ENCODE results near the gene TPX2.

The TPX2 gene

DNA sequence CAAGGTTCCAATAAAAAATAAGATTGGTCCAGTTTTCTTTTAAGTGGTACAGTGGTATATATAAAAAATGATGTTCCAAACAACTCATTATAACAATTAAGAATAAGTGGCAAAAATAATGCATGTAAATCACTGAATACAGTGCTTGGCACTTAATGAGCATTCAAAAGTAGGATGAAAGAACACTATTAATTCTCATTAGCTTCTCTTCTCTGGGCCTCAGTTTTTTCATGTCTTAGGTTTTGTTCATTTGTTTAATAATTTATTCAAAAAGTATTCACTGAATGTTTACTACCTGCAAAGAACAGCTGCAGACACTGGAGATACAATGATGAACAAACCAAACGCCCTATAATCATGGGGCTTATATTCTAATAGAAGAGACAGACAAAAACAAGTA, 37.5 kb upstream of the TPX2 start:
- H3K4me1 Mint-ChIP-seq, result peaks cover 75% of the 10 kb centered on the region
- H3K27ac Mint-ChIP-seq, result peak overlapping the region; percentile 82
- H3K27me3 Mint-ChIP-seq, result no peaks in the 10 kb centered on the region
- DNase-seq (no peak), ATAC-seq (no peak)
- H3K36me3 Mint-ChIP-seq (ENCODE audit: low read depth), result peaks cover 72% of the 10 kb centered on the region
- H3K9me3 Mint-ChIP-seq, result no peaks in the 10 kb centered on the region
- no peak overlapping the region for H3K4me3 Mint-ChIP-seq

DNA sequence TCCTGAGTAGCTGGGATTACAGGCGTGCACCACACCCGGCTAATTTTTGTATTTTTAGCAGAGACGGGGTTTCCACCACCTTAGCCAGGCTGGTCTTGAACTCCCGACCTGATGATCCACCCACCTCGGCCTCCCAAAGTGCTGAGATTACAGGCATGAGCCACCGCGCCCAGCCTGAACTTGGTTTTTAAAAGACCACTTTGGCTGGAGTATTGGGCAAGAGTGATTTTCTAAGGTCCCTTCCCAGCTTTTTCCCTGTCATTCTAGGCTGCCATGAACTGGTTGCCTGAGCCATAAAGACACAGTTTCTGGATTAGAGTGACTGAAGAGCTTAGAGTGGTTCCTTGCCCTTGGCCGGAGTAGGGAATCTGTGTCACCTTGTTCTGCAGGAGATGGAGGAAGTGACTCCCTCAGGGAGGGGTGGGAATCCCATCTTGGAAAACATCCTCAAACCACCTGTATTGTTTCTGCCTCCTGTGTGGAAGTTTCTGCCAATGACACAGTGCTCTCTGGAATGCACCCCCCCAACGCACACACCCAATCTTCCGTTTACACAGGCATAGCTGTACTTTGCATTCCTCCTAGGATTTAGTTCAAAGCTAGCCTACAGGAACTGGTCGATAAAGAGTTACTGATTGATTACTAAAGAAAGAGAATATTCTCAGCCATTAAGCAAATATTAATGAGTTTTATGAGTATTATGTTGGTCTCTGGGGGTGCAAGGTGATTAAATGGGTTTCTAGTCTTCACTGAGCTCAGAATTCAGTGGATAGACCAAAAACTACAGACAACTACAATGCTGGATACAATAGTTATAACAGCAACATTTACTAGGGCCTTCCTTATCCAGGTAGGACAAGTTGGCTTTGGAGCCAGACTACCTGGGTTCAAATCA, 34.6 kb upstream of the TPX2 start:
- Mint-ChIP-seq H3K4me3 (no peak overlapping the region), H3K9me3 (no peaks in the 10 kb centered on the region), H3K27me3 (no peaks in the 10 kb centered on the region), H3K27ac (peak overlapping the region; percentile 34), H3K36me3 (ENCODE audit: low read depth) (peaks cover 72% of the 10 kb centered on the region), H3K4me1 (peaks cover 78% of the 10 kb centered on the region)
- DNase-seq, result no peak
- no peak for ATAC-seq

DNA sequence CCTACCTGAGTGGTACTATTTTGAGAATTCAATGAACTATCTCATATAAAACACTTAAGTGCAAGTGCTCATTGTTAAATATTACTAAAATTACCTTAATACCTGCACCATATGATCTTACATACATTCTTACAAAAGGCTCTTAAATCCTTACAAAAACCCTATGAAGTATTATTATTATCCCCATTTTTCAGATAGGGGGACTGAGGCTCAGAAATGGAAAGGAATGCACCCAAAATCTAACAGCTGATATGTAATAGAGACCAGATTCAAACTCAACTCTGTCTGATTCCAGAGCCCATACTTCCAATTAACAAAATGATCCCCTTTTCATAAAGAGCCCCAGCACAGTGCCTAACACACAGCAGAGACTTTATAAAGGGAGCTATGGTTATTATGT, 33.9 kb upstream of the TPX2 start:
- H3K4me3 Mint-ChIP-seq, result no peak overlapping the region
- H3K4me1 Mint-ChIP-seq, result peaks cover 75% of the 10 kb centered on the region
- peaks cover 71% of the 10 kb centered on the region for H3K36me3 Mint-ChIP-seq (ENCODE audit: low read depth)
- H3K27me3 Mint-ChIP-seq, result no peaks in the 10 kb centered on the region
- peak overlapping the region; percentile 34 for H3K27ac Mint-ChIP-seq
- no peak for DNase-seq
- no peak for ATAC-seq
- H3K9me3 Mint-ChIP-seq, result no peaks in the 10 kb centered on the region

DNA sequence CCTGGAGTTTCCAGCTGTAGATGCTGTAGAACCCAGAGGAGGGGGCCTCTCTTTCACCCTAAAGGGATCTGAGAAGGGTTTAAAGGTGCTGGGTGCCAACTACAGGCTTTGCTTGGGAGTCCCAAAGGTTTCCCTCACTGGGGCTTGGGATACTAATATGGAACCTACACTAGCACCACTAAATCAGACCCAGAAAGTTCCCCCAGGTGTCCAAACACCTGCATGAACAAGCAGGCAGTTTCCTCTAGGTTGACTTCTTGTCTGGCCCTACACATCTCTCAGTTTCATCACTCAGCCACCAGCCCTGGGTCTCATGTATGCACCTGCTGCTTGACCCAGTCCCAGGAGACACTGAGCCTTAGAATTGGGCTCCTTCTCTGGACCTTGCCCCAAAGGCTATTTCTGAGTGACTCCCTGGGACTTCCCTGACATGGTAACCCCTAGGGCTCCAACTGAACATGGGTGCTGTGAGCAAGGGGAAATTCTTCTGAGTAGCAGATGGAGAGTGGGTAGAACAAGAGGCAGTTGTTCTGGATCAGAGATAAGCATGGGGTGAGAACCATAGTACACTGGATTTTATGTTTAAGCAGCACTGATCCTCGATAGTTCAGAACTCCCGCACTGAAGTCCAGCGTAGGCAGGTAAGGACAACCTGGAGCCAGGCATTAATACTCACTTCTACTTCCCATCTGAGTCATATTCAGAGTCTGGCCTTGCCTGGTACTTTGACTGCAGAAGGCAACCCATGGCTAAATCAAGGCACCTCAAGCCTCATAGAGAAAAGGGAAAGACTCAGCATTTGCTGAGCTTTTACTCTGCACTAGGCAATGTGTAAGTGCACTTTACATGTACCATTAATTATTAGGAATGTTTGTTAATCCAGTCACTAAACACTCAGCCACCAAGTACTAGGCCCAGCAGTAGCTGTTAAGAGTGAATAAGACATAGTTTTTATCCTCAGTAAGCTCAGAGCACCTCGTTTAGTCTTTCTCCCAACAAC, 33.2 kb upstream of the TPX2 start:
- Mint-ChIP-seq H3K4me1 (peaks cover 75% of the 10 kb centered on the region), H3K36me3 (ENCODE audit: low read depth) (peaks cover 72% of the 10 kb centered on the region), H3K9me3 (no peaks in the 10 kb centered on the region), H3K27ac (peak overlapping the region; percentile 79), H3K4me3 (no peak overlapping the region), H3K27me3 (no peaks in the 10 kb centered on the region)
- ATAC-seq (peak; percentile 18), DNase-seq (no peak)

DNA sequence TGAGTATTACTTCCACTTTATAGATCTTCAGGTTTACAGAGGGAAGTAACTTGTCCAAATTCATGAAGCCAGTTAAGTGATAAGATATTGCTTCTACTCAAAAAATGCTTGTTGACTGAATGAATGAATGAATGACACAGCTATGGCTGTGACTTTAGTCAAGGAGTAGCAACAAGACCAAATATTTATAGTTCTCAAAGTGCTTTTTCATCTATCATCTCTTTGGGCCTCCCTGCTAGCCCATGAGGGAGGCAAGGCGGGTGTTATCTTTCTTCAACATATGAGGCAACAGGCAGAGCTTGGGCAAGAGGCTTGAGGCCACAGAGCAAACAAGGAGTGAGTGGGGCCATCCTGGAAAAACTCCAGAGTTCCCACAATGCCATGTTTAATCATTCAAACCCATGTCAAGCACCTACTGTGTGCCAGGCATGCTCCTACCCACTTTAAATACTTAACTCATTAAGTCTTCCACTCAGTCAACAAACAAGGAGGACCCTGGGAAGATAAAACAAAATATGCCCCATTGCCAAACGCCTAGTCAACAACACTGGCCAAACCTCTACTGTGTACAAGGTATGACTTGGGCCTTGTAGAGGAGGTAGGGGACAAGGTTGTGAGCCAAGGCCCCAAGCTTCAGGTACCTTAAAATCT, 32.4 kb upstream of the TPX2 start:
- Mint-ChIP-seq H3K36me3 (ENCODE audit: low read depth) (peaks cover 74% of the 10 kb centered on the region), H3K27me3 (no peaks in the 10 kb centered on the region), H3K9me3 (no peaks in the 10 kb centered on the region), H3K4me1 (peaks cover 75% of the 10 kb centered on the region), H3K27ac (peak overlapping the region; percentile 79), H3K4me3 (no peak overlapping the region)
- ATAC-seq (no peak), DNase-seq (no peak)

DNA sequence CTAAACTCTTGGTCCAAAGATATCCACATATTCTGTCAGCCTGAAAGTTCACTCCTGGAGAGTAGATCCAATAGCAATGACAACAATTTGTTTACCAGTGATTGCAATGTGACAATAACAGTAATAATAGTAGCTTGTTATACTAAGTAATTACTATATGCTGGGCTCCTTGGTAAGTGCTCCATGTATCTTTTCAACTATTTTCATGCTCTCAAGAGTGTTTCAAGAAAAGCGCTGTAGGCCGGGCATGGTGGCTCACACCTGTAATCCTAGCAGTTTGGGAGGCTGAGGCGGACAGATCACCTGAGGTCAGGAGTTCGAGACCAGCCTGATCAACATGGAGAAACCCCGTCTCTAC, 31.9 kb upstream of the TPX2 start:
- H3K9me3 Mint-ChIP-seq, result no peaks in the 10 kb centered on the region
- H3K27me3 Mint-ChIP-seq, result no peaks in the 10 kb centered on the region
- peaks cover 74% of the 10 kb centered on the region for H3K36me3 Mint-ChIP-seq (ENCODE audit: low read depth)
- ATAC-seq (no peak), DNase-seq (no peak)
- H3K27ac Mint-ChIP-seq, result peak overlapping the region; percentile 79
- peaks cover 75% of the 10 kb centered on the region for H3K4me1 Mint-ChIP-seq
- H3K4me3 Mint-ChIP-seq, result no peak overlapping the region

DNA sequence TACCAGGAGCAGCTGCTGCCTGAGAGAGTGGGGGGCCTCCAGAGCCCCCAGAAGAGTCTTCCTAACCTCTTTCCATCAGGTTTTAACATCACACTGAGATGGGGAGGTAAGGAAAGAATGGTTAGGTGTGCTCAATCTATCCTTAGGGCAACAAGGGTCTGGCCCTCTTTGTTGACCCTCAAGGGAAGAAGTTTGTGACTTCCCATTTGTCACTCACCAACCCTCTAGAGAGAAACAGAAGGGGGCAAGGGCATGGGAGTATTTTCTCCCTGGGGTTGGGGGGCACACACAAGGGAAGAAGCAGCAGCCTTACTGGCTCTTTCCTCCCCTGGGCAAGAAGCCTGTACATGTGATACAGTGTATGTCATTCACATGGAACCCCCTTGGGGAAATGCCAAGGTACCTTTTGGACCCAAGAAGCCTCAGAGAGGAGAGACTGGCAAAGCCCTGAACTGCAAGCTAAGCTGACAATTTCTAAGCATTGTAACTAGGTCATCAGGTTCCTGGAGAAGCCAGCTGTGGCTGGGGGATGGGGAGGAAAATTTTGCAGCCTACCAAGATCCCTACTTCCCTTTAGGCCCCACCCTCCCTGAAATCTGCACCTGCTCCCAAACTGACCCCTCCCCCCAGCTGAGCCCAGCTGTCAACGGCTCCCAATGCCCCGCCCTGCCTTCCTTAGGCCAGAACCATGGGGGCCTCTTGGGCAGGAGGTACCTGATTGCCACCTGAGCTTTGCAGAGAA, 30.9 kb upstream of the TPX2 start:
- H3K9me3 Mint-ChIP-seq, result no peaks in the 10 kb centered on the region
- ATAC-seq (peak; percentile 5), DNase-seq (no peak)
- no peak overlapping the region for H3K4me3 Mint-ChIP-seq
- no peaks in the 10 kb centered on the region for H3K27me3 Mint-ChIP-seq
- H3K27ac Mint-ChIP-seq, result peak overlapping the region; percentile 65
- H3K36me3 Mint-ChIP-seq (ENCODE audit: low read depth), result peaks cover 82% of the 10 kb centered on the region
- peaks cover 81% of the 10 kb centered on the region for H3K4me1 Mint-ChIP-seq

DNA sequence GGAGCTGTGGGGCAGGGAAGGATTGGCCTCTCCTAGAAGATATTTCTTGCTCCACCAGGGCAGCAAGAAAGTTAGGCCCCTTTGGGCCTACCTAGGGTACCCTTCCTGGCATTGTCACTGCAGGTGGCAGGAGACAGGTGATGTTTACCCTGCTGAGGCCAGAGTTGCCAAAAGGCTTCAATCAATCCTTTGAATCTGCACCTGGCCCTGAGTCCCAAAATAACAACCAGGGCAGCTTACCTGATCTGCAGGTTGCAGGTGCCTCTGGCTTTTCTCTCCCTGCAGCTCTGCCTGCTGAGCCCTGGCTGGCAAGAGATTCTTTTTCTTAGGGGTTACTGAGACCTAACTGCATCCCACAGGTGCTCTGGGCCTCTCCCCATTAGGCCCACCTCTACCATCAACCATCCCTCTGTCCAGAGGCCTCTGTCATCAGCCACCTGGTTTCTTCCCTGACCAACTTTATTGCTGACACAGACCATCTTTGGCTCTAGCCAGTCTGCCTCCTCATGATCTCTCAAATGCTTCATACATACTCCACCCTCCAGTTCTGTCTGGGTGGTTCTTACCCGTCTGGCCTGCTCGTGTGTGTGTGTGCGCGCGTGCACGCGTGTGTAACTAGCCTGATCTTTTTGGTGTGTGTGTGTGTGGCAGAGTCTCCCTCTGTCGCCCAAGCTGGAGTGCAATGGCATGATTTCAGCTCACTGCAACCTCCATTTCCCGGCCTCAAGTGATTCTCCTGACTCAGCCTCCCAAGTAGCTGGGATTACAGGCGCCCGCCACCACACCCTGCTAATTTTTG, 30.2 kb upstream of the TPX2 start:
- peak overlapping the region; percentile 45 for H3K4me3 Mint-ChIP-seq

DNA sequence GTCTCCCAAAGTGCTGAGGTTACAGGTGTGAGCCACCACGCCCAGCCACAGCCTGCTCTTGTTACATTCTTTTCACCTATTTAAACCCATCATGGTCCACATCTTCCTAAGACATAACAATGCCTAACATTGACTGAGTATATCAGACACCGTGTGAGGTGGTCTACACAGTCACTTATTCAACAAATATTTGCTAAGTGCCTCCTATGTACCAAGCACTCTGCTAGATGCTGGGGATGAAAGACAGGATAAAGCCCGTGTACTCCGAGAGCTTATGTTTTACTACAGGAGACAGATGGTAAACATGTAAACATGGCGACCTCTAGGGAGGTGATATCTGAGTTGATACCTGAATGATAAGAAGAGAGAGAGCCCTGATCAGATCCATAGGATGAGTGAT, 29.2 kb upstream of the TPX2 start:
- Mint-ChIP-seq H3K4me3 (peak overlapping the region; percentile 9), H3K27ac (peak overlapping the region; percentile 66), H3K27me3 (no peaks in the 10 kb centered on the region), H3K4me1 (peaks cover 91% of the 10 kb centered on the region), H3K36me3 (ENCODE audit: low read depth) (peaks cover 88% of the 10 kb centered on the region), H3K9me3 (no peaks in the 10 kb centered on the region)
- DNase-seq (no peak), ATAC-seq (no peak)

More for the DNA sequence above, 30.2 kb upstream of the TPX2 start:
- Mint-ChIP-seq H3K27me3 (no peaks in the 10 kb centered on the region), H3K27ac (peak overlapping the region; percentile 39), H3K4me1 (peaks cover 88% of the 10 kb centered on the region), H3K9me3 (no peaks in the 10 kb centered on the region), H3K36me3 (ENCODE audit: low read depth) (peaks cover 88% of the 10 kb centered on the region)
- DNase-seq (no peak), ATAC-seq (no peak)

DNA sequence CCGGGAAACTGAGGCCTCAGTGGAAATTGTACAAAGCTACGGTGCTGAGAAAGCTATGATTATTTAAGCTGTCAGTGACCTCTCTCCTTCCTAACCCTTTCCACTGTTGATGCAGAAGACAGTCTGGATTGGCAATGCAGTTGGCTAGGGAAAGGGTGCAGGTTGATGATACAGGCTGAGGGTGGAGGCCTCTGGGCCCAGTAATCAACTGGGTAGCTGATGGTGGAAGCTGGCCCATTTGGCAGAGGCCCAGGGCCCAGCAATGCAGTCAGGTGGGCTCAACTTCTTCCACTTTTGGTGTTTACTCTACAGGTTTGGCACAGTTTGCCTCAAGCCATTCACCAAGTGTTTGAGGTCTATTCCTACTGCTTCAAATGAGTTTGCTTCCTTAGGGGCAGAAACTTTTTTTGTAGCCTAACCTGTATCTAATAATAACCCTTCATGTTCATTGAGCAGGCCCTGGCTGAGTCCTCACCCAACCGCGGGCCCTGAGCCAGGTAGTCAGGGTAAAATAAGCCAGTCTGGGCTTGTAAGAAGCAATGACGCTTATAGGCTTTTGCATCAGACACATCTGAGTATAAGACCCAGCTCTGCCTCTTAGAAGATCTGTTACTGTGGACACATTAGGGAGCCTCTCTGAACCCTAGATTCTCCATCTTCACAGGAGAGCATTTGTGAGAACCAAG, 28.5 kb upstream of the TPX2 start:
- no peak for ATAC-seq
- no peak for DNase-seq
- peaks cover 90% of the 10 kb centered on the region for H3K36me3 Mint-ChIP-seq (ENCODE audit: low read depth)
- peak overlapping the region; percentile 23 for H3K4me3 Mint-ChIP-seq
- H3K9me3 Mint-ChIP-seq, result no peaks in the 10 kb centered on the region
- no peaks in the 10 kb centered on the region for H3K27me3 Mint-ChIP-seq
- H3K4me1 Mint-ChIP-seq, result peaks cover 93% of the 10 kb centered on the region
- H3K27ac Mint-ChIP-seq, result peak overlapping the region; percentile 94

DNA sequence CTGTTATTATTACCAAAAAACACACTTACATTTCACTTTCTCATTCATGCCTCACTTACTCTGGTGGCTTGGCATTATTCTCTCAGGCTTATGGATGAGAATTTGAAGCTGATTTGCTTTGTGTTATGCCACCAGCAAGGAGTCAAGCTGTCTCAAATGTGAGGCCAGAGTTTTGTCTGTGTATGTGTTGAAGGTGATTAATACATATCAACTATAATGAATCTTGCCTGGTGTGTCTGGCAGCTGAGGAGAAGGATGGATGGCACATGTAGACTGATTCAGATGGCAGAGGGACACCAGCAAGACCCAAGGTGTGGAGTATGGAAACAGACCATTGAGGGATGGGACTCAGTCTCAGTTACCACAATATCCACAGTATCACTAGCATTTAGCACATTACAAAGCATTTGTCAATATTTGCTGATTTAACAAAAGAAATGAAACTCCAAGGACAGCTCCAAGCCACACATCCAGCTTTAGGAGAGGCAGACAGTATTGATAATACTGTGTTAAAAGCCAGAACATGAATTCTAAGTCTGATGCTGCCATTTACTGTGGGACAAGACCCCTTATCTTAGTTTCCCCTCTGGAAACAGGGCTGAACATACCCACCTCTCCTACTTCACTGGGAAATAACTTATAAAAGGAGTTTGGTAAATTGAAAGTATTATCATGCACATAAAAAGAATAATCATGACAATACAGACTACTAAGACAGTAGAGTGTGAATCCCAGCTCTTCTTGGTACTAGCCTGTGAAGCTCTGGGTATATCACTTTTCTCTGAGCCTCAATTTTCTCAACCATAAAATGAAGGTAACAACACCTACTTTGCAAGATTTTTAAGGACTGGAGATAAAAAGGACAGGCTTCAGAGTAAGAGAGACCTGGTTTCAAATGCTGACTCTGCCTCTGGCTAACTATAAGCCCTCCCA, 27.6 kb upstream of the TPX2 start:
- Mint-ChIP-seq H3K27ac (peak overlapping the region; percentile 94), H3K4me3 (peak overlapping the region; percentile 24), H3K4me1 (peaks cover 94% of the 10 kb centered on the region), H3K36me3 (ENCODE audit: low read depth) (peaks cover 92% of the 10 kb centered on the region), H3K9me3 (no peaks in the 10 kb centered on the region), H3K27me3 (no peaks in the 10 kb centered on the region)
- ATAC-seq, result no peak
- no peak for DNase-seq

DNA sequence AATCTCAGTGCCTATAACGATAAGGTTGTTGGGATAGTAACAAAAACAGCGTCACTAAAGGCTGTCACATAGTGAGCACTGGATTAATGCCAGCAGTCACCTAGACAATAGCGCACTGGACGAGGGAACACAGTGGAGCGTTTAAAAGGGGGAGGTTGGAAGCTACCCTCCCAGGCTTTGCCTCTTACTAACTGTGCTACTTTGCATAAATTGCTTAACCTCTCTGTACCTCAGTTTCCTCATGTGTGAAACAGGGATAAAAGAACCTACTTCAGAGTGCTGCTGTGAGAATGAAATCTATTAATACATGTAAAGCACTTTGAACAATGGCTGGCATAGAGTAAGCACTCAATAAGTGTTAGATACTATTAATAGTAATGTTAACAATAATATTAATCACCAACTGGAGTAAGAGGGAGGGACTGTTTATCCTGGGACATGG, 27.0 kb upstream of the TPX2 start:
- ATAC-seq (no peak), DNase-seq (no peak)
- Mint-ChIP-seq H3K9me3 (no peaks in the 10 kb centered on the region), H3K4me3 (peak overlapping the region; percentile 24), H3K27ac (peak overlapping the region; percentile 94), H3K4me1 (peaks cover 93% of the 10 kb centered on the region), H3K27me3 (no peaks in the 10 kb centered on the region), H3K36me3 (ENCODE audit: low read depth) (peaks cover 92% of the 10 kb centered on the region)
